Amygdala (tissue), 56 donors: ENCODE measurements around the gene ZNF71.
"Not testable (repeated sequence)": the region's sequence is repeated elsewhere in the genome, so short reads cannot be mapped to it uniquely, and the experiment has no call there.

ENCODE experiments used
- DNase-seq, 56 donors: peaks; one replicate each; lab custom pipeline; 2025; lab: John Stamatoyannopoulos, UW

Gene ZNF71

GRCh38 chr19:56672610-56673009, 77.5 kb downstream of the ZNF71 start:
- DNase-seq = not testable (repeated sequence)
